GM23338 (cell line): ENCODE measurements around the gene TAS2R3.

Experiments
- EZH2 ChIP-seq: fragments of 200-600 bp; sonication (generic); IDR thresholded peaks from one replicate; pipeline ENCODE4 v1.8.0; 2017; ENCODE audit warnings: antibody characterized with exemption, mild to moderate bottlenecking, low read depth; ENCODE audit not compliant: unreplicated experiment
- TF ChIP-seq, protein P1 (sequence below), 2 experiments: fragments of 200-600 bp in 1 of 2; sonication (generic) in 1 of 2; conservative IDR thresholded peaks; 2 replicates each; pipeline versions ENCODE4 v1.5.1 to v1.6.1; 2016 to 2017; ENCODE audit warnings: antibody characterized with exemption in 2 of 2, low read depth in 2 of 2, mild to moderate bottlenecking in 2 of 2, moderate library complexity in 1 of 2

GRCh38 chr7:141748396-141748795, 15.5 kb upstream of the TAS2R3 start:
- TF ChIP-seq, protein P1, sequence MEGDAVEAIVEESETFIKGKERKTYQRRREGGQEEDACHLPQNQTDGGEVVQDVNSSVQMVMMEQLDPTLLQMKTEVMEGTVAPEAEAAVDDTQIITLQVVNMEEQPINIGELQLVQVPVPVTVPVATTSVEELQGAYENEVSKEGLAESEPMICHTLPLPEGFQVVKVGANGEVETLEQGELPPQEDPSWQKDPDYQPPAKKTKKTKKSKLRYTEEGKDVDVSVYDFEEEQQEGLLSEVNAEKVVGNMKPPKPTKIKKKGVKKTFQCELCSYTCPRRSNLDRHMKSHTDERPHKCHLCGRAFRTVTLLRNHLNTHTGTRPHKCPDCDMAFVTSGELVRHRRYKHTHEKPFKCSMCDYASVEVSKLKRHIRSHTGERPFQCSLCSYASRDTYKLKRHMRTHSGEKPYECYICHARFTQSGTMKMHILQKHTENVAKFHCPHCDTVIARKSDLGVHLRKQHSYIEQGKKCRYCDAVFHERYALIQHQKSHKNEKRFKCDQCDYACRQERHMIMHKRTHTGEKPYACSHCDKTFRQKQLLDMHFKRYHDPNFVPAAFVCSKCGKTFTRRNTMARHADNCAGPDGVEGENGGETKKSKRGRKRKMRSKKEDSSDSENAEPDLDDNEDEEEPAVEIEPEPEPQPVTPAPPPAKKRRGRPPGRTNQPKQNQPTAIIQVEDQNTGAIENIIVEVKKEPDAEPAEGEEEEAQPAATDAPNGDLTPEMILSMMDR (conservative IDR thresholded peaks at IDR 0.05; ENCODE audit: low read depth in 2 of 2) = no peak
- TF ChIP-seq EZH2 = no peak
